Lower lobe of right lung (tissue), 2 donors: Measurements from ENCODE around the gene BCL7A. TPM values are rescaled to one million over a fixed set of nuclear protein-coding genes. Genes with fewer than 3 reads are reported as not detected.

Source experiments
- ATAC-seq, 2 donors: fragments of 200-7000 bp; cut with Tn5 transposase; one replicate each; pipeline ENCODE4 v1.9.1; 2020 to 2022; ENCODE audit warnings: mild to moderate bottlenecking in 2 of 2, moderate library complexity in 2 of 2
- DNase-seq: peaks from one replicate; pipeline ENCODE4 v3.0.0-alpha.2; 2020
- H3K27ac ChIP-seq: fragments of 200-600 bp; one replicate; pipeline ENCODE4 v1.8.0; 2022
- H3K27me3 ChIP-seq: fragments of 200-600 bp; one replicate; pipeline ENCODE4 v1.8.0; 2022; ENCODE audit warnings: low read depth
- H3K36me3 ChIP-seq: fragments of 200-600 bp; one replicate; pipeline ENCODE4 v1.8.0; 2022; ENCODE audit warnings: mild to moderate bottlenecking
- H3K4me1 ChIP-seq: fragments of 200-600 bp; one replicate; pipeline ENCODE4 v1.8.0; 2022
- H3K4me3 ChIP-seq: fragments of 200-600 bp; one replicate; pipeline ENCODE4 v1.8.0; 2022; ENCODE audit warnings: mild to moderate bottlenecking
- H3K9me3 ChIP-seq: fragments of 200-600 bp; one replicate; pipeline ENCODE4 v1.8.0; 2022
- intact Hi-C: fragments of 100-400 bp; cut with DNase I; formaldehyde crosslinking; loops from one replicate; pipeline ENCODE4 v1.11.0; 2022
- total RNA-seq: library from RNA; stranded (reverse); fragmentation: NEBNext Ultra II Directional; extraction: Animal tissue kit (Norgen Biotek cat#: 25700); gene quantifications from one replicate; pipeline ENCODE4 v1.2.1, GENCODE V29; 2021
- TF ChIP-seq, protein P1 (sequence below): fragments of 200-600 bp; IDR thresholded peaks from one replicate; pipeline ENCODE4 v1.8.0; 2022; ENCODE audit warnings: antibody characterized with exemption, mild to moderate bottlenecking
- donor health status: DM: no; HTN: yes; CAD: no; lungs with severe emphysema.

The BCL7A gene
- total RNA-seq, 1 donor from 2014 or later, result 6.4 TPM

DNA sequence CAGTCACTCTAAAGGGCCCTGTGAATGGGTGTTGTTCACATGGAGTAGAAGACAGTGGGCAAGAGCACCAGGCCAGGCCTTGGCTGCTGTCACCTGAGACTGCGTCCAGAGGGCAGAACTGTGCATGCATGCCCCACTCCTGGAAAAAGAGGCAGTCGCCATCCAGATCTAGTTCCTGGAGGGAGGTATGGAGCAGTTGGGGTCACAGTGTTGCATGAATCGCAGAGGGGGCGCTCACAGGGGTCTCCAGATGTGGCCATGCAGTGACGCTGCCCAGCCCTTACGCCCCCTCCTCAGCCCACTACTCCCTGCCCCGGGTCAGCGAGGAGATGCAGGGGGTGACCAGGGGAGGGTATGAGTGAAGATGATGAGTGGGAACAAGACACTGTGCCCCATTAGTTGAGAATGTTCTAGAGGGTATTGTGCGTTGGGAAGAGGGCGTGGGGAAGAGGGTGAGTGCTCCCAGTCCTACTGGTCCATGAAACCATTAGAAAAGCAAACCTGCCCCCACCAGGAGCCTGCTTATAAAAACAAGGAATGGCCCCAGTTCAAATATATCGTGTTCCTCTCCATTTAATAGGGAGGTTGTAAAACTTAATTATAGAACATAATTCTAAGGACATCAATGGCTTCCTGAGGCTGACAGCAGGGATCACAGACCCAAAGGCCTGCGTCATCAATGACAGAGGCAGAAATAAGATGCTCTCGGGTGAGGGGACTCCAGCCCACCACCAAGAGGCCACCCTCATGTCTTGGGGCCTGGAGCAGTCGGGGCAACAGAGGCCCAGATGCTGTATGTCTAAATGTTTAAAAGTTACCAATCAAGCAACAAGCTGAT, 32.2 kb upstream of the BCL7A start:
- no peak overlapping the region for H3K27ac ChIP-seq
- TF ChIP-seq, protein P1, sequence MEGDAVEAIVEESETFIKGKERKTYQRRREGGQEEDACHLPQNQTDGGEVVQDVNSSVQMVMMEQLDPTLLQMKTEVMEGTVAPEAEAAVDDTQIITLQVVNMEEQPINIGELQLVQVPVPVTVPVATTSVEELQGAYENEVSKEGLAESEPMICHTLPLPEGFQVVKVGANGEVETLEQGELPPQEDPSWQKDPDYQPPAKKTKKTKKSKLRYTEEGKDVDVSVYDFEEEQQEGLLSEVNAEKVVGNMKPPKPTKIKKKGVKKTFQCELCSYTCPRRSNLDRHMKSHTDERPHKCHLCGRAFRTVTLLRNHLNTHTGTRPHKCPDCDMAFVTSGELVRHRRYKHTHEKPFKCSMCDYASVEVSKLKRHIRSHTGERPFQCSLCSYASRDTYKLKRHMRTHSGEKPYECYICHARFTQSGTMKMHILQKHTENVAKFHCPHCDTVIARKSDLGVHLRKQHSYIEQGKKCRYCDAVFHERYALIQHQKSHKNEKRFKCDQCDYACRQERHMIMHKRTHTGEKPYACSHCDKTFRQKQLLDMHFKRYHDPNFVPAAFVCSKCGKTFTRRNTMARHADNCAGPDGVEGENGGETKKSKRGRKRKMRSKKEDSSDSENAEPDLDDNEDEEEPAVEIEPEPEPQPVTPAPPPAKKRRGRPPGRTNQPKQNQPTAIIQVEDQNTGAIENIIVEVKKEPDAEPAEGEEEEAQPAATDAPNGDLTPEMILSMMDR, result no peak
- DNase-seq (no peak), ATAC-seq (no peak)
- intact Hi-C loops, result no loop called here
- H3K9me3 ChIP-seq, result no peaks in the 10 kb centered on the region
- H3K36me3 ChIP-seq, result no peaks in the 10 kb centered on the region
- H3K4me1 ChIP-seq, result peaks cover 18% of the 10 kb centered on the region
- H3K27me3 ChIP-seq, result no peaks in the 10 kb centered on the region
- H3K4me3 ChIP-seq, result no peak overlapping the region

DNA sequence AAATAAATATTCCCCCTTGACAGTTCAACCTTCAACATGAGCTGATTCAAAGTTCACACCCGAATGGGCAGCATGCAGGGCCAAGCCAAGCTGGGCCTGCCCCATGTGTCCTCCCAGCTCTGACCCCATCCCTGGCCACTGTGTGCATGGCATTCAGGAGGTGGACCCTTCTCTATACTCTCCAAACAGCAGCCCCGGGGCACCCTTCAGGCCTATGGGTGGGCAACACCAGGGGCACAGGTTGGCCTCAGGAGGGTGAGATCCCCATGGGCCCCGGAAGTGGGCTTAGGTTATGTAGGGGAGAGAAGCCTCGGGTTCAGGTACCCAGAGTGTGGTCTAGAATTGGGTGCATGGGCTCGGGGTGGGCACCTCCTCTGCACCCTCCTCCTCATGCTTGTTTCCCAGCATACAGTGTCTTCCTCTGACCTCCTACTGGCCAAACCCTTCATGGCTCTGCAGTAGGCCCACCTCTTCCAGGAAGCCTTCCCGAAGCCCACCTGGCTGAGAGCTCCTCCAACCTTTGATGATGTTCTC, 31.5 kb upstream of the BCL7A start:
- TF ChIP-seq, protein P1, result no peak
- intact Hi-C loops, result no loop called here
- Histone ChIP-seq H3K27me3 (no peaks in the 10 kb centered on the region), H3K4me1 (peaks cover 18% of the 10 kb centered on the region), H3K9me3 (no peaks in the 10 kb centered on the region), H3K27ac (no peak overlapping the region), H3K36me3 (no peaks in the 10 kb centered on the region), H3K4me3 (no peak overlapping the region)
- DNase-seq (no peak), ATAC-seq (peak in 1 of 2 donors; percentile 12)

DNA sequence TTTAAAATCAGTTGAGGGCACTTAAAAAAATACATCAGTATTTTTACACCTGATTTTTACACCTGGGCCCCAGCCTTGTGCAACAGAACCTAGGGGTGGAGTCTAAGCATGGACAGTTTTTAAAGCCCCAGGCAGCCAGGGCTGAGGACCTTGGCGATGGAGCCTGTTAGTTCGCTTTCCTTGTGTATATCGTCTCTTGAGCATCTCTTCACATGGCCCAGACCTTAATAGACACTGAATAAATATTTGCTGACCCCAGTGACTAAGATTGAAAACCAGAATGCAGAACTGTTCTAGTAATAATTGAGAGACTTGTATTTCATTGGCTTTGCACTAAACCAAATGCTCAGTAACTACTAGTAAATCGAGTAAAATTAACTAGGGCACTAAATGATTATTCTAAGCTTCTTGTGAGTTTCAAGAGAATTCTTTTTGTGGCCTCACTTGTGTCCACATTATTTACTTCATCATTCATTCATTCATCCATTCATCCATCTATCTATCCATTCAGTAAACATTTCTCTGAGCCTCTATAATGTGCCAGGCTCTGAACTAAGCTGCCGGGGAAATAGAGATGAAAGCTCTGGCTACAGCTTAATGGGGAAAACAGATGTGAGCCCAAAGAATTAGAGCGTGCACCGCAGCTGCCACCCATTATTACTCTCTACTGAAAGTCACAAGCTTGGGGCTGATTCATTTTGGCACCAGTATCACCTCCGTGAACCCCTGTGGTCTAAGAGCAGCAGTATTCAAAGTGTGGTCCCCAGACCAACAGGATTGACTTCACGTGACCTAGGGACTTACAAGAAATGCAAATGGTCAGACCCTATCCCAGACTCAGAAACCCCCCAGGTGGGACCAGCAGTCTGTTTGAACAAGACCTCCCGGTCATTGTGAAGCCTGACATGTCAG, 30.7 kb upstream of the BCL7A start:
- DNase-seq (no peak), ATAC-seq (peak; percentile 70 to 75)

DNA sequence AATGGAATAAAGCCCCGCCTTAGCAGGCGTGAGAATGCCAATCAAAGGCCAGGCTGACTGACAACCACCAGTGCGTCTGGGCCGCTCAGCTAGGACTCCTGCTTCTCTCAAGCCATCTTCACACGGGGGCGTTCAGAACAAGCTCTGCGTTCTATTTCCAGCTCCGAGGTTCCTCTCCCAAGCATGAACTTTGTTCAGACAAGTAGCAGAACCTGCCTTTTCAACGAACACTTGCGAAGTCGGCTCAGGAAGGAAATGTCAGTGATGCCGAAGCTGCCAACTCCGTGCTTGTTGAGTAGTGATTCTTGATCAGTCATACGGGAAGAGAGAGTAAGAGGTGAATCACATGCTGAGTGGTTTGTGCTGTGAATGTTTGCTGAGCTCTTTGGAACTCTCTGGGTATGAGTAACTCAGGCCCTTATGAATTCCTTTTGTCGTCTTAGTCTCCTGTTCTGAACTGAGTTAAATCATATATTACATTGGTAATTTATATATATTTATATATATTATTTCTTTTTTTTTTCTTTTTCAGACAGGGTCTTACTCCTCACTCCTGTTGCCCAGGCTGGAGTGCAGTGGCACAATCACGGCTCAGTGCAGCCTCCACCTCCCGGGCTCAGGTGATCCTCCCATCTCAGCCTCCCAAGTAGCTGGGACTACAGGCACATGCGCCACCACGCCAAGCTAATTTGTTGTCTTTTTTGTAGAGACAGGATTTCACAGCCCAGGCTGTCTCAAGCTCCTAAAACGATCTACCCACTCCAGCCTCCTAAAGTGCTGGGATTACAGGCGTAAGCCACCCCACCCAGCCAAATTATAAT, 29.4 kb upstream of the BCL7A start:
- H3K27ac ChIP-seq, result peak overlapping the region; percentile 60

More for the DNA sequence above, 30.7 kb upstream of the BCL7A start:
- Histone ChIP-seq H3K27me3 (no peaks in the 10 kb centered on the region), H3K4me3 (no peak overlapping the region), H3K9me3 (no peaks in the 10 kb centered on the region), H3K4me1 (peaks cover 19% of the 10 kb centered on the region), H3K36me3 (no peaks in the 10 kb centered on the region), H3K27ac (peak overlapping the region; percentile 60)
- intact Hi-C loops, result no loop called here
- TF ChIP-seq, protein P1, result no peak

More for the DNA sequence above, 29.4 kb upstream of the BCL7A start:
- no peaks in the 10 kb centered on the region for H3K36me3 ChIP-seq
- no peaks in the 10 kb centered on the region for H3K27me3 ChIP-seq
- intact Hi-C loops, result no loop called here
- peaks cover 29% of the 10 kb centered on the region for H3K4me1 ChIP-seq
- no peak overlapping the region for H3K4me3 ChIP-seq
- ATAC-seq (peak; percentile 95 to 97), DNase-seq (peak; percentile 67)
- H3K9me3 ChIP-seq, result no peaks in the 10 kb centered on the region
- TF ChIP-seq, protein P1, result no peak
